ENCODE measurements around the gene KNDC1. TPM values are rescaled to one million over a fixed set of nuclear protein-coding genes. Genes with fewer than 3 reads are reported as not detected.

The KNDC1 gene
- total RNA-seq, 3 donors from 2014 or later = 0.98 to 2.3 TPM; not detected in 1

GRCh38 chr10:133208466-133208865, 48.4 kb downstream of the KNDC1 start:
- Histone ChIP-seq H3K9me3 (peaks cover 0 to 4% of the 10 kb centered on the region in 2 donors), H3K27me3 (peaks cover 0 to 9% of the 10 kb centered on the region in 2 donors), H3K4me1 (no peaks in the 10 kb centered on the region), H3K27ac (no peak overlapping the region), H3K36me3 (no peaks in the 10 kb centered on the region), H3K4me3 (no peak overlapping the region)
- intact Hi-C loops (cut with DNase I; ENCODE audit: low total_unique reads) = no loop called here
- DNase-seq (ENCODE audit: low spot score in 2 of 2) = no peak
- TF ChIP-seq POLR2AphosphoS5 (IDR thresholded peaks at IDR 0.05) = no peak
- TF ChIP-seq CTCF (IDR thresholded peaks at IDR 0.05) = no peak
- no peak for TF ChIP-seq POLR2A (IDR thresholded peaks at IDR 0.05)

- intact Hi-C loops (cut with DNase I; ENCODE audit: low total_unique reads) = no loop called here
- TF ChIP-seq POLR2AphosphoS5 (IDR thresholded peaks at IDR 0.05) = no peak
- TF ChIP-seq POLR2A (IDR thresholded peaks at IDR 0.05) = no peak
- no peak for TF ChIP-seq CTCF (IDR thresholded peaks at IDR 0.05)
- Histone ChIP-seq H3K27ac (no peak overlapping the region), H3K4me3 (no peak overlapping the region), H3K36me3 (no peaks in the 10 kb centered on the region), H3K27me3 (peaks cover 0 to 10% of the 10 kb centered on the region in 2 donors), H3K4me1 (no peaks in the 10 kb centered on the region), H3K9me3 (peaks cover 0 to 4% of the 10 kb centered on the region in 2 donors)
- no peak for DNase-seq (ENCODE audit: low spot score in 2 of 2)
These were observed 49.1 kb downstream of the KNDC1 start for GRCh38 chr10:133209117-133209516.

- Histone ChIP-seq H3K27me3 (peaks cover 0 to 15% of the 10 kb centered on the region in 2 donors), H3K4me1 (no peaks in the 10 kb centered on the region), H3K4me3 (no peak overlapping the region), H3K36me3 (no peaks in the 10 kb centered on the region), H3K27ac (no peak overlapping the region), H3K9me3 (peaks cover 0 to 4% of the 10 kb centered on the region in 2 donors)
- intact Hi-C loops (cut with DNase I; ENCODE audit: low total_unique reads) = no loop called here
- DNase-seq (ENCODE audit: low spot score in 2 of 2) = no peak
- no peak for TF ChIP-seq CTCF (IDR thresholded peaks at IDR 0.05)
- no peak for TF ChIP-seq POLR2AphosphoS5 (IDR thresholded peaks at IDR 0.05)
- no peak for TF ChIP-seq POLR2A (IDR thresholded peaks at IDR 0.05)
These were observed 49.6 kb downstream of the KNDC1 start for GRCh38 chr10:133209641-133210040.

- TF ChIP-seq POLR2AphosphoS5 (IDR thresholded peaks at IDR 0.05) = no peak
- Histone ChIP-seq H3K27ac (no peak overlapping the region), H3K27me3 (peaks cover 0 to 24% of the 10 kb centered on the region in 2 donors), H3K4me3 (no peak overlapping the region), H3K36me3 (no peaks in the 10 kb centered on the region), H3K9me3 (peaks cover 0 to 4% of the 10 kb centered on the region in 2 donors), H3K4me1 (no peaks in the 10 kb centered on the region)
- DNase-seq (ENCODE audit: low spot score in 2 of 2) = no peak
- intact Hi-C loops (cut with DNase I; ENCODE audit: low total_unique reads) = no loop called here
These were observed 50.5 kb downstream of the KNDC1 start for GRCh38 chr10:133210398-133211140.

- Histone ChIP-seq H3K27me3 (peaks cover 0 to 23% of the 10 kb centered on the region in 2 donors), H3K27ac (no peak overlapping the region), H3K4me1 (no peaks in the 10 kb centered on the region), H3K36me3 (no peaks in the 10 kb centered on the region), H3K4me3 (no peak overlapping the region), H3K9me3 (peaks cover 0 to 4% of the 10 kb centered on the region in 2 donors)
- no peak for DNase-seq (ENCODE audit: low spot score in 2 of 2)
- TF ChIP-seq CTCF (IDR thresholded peaks at IDR 0.05) (no peak), POLR2AphosphoS5 (IDR thresholded peaks at IDR 0.05) (no peak), POLR2A (IDR thresholded peaks at IDR 0.05) (no peak)
- intact Hi-C loops (cut with DNase I; ENCODE audit: low total_unique reads) = no loop called here
These were observed 51.3 kb downstream of the KNDC1 start for GRCh38 chr10:133211141-133211830.
